Measurements from ENCODE around the gene CACNA2D3. TPM values are rescaled to one million over a fixed set of nuclear protein-coding genes. Genes with fewer than 3 reads are reported as not detected.

The CACNA2D3 gene
- total RNA-seq, 6 experiments from 2014 or later: 0.14 to 0.23 (median 0.19) TPM; not detected in 2

DNA sequence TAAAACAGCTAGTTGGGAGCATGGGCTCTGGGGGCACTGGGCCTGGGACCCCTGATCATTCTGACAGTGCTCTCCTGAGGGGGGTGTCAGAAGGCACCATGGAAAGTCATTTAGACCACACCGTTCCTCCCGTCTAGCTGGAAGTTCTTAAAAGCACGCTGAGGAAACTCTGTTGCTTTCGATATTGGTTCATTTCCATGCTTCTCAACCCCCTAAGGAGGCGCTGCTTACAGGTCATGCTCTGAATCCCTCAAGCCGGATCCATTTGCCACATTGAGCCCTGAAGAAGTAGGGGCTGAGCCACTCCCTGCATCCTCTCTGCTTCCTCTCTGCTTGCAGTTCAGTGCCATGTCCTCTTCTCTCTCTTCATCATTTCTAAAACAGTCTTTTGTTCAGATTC is 187.2 kb downstream of the CACNA2D3 start:
- Mint-ChIP-seq H3K4me1 (ENCODE audit: low read depth) (no peaks in the 10 kb centered on the region), H3K4me3 (no peak overlapping the region), H3K27me3 (ENCODE audit: insufficient read depth) (no peaks in the 10 kb centered on the region), H3K27ac (no peak overlapping the region), H3K36me3 (ENCODE audit: low read depth) (no peaks in the 10 kb centered on the region), H3K9me3 (peaks cover 70% of the 10 kb centered on the region)
- no peak for DNase-seq
- TF ChIP-seq, protein P1, sequence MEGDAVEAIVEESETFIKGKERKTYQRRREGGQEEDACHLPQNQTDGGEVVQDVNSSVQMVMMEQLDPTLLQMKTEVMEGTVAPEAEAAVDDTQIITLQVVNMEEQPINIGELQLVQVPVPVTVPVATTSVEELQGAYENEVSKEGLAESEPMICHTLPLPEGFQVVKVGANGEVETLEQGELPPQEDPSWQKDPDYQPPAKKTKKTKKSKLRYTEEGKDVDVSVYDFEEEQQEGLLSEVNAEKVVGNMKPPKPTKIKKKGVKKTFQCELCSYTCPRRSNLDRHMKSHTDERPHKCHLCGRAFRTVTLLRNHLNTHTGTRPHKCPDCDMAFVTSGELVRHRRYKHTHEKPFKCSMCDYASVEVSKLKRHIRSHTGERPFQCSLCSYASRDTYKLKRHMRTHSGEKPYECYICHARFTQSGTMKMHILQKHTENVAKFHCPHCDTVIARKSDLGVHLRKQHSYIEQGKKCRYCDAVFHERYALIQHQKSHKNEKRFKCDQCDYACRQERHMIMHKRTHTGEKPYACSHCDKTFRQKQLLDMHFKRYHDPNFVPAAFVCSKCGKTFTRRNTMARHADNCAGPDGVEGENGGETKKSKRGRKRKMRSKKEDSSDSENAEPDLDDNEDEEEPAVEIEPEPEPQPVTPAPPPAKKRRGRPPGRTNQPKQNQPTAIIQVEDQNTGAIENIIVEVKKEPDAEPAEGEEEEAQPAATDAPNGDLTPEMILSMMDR (IDR thresholded peaks at IDR 0.05): no peak

DNA sequence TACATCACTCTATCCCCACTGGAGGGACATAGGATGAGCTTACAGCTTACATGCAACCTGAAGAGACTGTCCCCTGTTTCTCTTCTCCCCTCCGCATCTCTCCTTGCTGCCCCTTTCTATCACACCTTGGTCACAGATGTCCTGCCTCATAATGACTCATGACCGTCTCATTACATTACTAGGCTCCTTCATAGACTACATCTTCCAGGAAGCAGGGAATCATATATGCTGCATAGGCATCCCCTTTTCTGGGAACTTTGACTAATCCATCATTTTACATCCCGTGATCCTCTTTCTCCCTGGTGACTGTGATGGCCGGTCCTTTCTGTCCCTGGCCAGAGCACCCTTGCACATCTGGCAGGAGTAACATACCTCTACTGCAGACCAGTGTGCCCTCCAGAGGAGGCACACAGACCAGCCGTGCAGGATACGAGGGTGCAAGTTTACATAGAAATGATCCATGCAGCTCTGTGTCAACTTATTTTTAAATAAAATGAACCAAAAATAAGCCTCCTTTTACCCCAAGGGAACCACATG is 188.9 kb downstream of the CACNA2D3 start:
- Mint-ChIP-seq H3K27me3 (ENCODE audit: insufficient read depth) (no peaks in the 10 kb centered on the region), H3K4me3 (no peak overlapping the region), H3K27ac (no peak overlapping the region), H3K36me3 (ENCODE audit: low read depth) (no peaks in the 10 kb centered on the region), H3K9me3 (peaks cover 73% of the 10 kb centered on the region), H3K4me1 (ENCODE audit: low read depth) (no peaks in the 10 kb centered on the region)
- DNase-seq: no peak
- TF ChIP-seq, protein P1 (IDR thresholded peaks at IDR 0.05): no peak

DNA sequence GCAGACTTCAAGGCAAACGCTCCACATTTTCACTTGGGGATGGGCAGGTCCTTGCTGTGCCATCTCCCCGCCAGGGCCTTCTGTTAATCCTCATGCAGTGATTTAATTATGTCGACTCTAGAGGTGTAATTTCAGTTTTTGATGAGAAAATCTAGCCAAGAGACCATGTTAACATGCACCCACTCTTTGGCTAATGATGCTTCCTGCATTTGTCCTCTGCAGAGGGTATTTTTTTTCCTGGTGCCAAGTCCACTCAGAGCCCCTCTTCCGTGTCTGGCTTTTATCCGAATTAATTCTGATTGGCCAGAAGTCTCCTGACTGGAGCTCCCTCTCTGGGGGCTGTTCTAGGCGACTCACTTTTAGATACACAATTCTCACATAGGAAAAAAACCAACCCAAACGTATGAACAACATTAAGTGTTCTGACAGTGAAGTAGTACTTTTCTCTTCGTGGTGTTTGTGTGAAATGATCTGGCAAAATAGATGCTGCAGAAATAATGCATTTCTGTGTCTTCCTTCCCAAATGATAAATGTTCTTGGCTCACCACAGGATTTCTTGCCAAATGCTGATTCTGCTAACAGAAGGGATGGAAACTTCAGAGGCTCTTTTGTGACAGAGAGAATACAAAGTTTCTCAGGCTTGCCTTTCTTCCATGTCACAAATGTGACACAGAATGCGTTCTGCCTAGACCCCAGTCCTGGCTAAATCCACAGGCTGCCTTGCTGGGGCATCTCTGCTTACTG is 190.0 kb downstream of the CACNA2D3 start:
- H3K9me3 Mint-ChIP-seq: peaks cover 72% of the 10 kb centered on the region
- no peaks in the 10 kb centered on the region for H3K36me3 Mint-ChIP-seq (ENCODE audit: low read depth)
- H3K27me3 Mint-ChIP-seq (ENCODE audit: insufficient read depth): peaks cover 1% of the 10 kb centered on the region; the same call in 1 of the 2 replicates
- DNase-seq: no peak
- H3K27ac Mint-ChIP-seq: no peak overlapping the region
- TF ChIP-seq, protein P1 (IDR thresholded peaks at IDR 0.05): no peak
- H3K4me1 Mint-ChIP-seq (ENCODE audit: low read depth): no peaks in the 10 kb centered on the region
- H3K4me3 Mint-ChIP-seq: no peak overlapping the region

DNA sequence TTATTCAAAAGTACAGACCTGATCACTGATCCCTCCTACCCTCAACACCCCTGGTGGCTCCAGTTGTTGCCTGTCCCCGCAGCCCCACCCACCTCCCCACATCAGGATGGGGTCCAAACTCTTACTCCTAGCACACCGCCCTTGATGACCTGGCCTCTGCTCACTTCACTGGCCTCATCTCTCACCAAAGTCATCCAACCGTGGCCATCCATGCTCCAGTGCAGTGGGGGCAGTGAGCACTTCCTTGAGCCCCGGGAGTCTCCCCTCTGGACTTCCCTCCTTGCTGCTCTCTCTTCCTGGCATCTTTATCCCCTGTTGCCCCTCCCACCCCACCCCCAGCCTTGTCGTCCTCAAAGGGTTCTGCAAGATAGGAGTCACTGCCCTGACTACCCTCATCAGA is 191.1 kb downstream of the CACNA2D3 start:
- H3K36me3 Mint-ChIP-seq (ENCODE audit: low read depth): no peaks in the 10 kb centered on the region
- H3K27ac Mint-ChIP-seq: no peak overlapping the region
- TF ChIP-seq, protein P1 (IDR thresholded peaks at IDR 0.05): no peak
- DNase-seq: no peak
- H3K27me3 Mint-ChIP-seq (ENCODE audit: insufficient read depth): peaks cover 1% of the 10 kb centered on the region; the same call in 1 of the 2 replicates
- H3K9me3 Mint-ChIP-seq: peaks cover 77% of the 10 kb centered on the region
- H3K4me3 Mint-ChIP-seq: no peak overlapping the region
- no peaks in the 10 kb centered on the region for H3K4me1 Mint-ChIP-seq (ENCODE audit: low read depth)

DNA sequence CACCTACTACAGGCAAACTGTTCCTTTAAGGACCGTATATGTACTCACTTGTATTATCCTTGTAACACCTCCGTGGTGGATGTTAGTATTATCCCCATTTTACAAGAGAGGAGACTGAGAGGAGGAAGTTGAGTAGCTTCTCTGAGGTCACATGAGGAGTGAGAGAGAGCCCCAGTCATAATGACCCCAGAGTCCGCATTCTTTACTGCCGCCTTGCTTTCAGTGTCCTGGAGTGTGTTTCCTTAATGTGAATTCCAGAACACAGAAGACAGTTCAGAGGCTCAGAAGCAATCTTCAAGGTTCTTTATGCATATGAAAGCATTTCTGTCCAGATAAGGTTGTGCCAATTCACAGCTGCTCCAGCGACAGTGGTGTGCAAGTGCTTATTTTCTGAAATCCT is 199.2 kb downstream of the CACNA2D3 start:
- Mint-ChIP-seq H3K4me1 (ENCODE audit: low read depth) (no peaks in the 10 kb centered on the region), H3K27me3 (ENCODE audit: insufficient read depth) (peaks cover 1% of the 10 kb centered on the region; the same call in 1 of the 2 replicates), H3K4me3 (no peak overlapping the region), H3K27ac (no peak overlapping the region), H3K9me3 (peaks cover 37% of the 10 kb centered on the region), H3K36me3 (ENCODE audit: low read depth) (no peaks in the 10 kb centered on the region)
- no peak for DNase-seq
- TF ChIP-seq, protein P1 (IDR thresholded peaks at IDR 0.05): no peak
